ENCODE measurements around the gene TRIM43. TPM values are rescaled to one million over a fixed set of nuclear protein-coding genes. Genes with fewer than 3 reads are reported as not detected.
"Not testable (repeated sequence)": the region's sequence is repeated elsewhere in the genome, so short reads cannot be mapped to it uniquely, and the experiment has no call there.

TRIM43 gene
- total and polyA plus RNA-seq, 8 donors, result 0.25 TPM; not detected in 7

- peaks cover 0 to 9% (median 0%) of the 10 kb centered on the region in 3 donors for H3K27me3 ChIP-seq
- intact Hi-C loops (cut with DNase I; ENCODE audit: low total_unique reads), result no loop called here
- no peak for TF ChIP-seq POLR2A (IDR thresholded peaks at IDR 0.05)
- no peak overlapping the region for H3K27ac ChIP-seq
- H3K36me3 ChIP-seq, result no peaks in the 10 kb centered on the region
- no peaks in the 10 kb centered on the region for H3K9me3 ChIP-seq
- H3K4me1 ChIP-seq, result no peaks in the 10 kb centered on the region
- WGBS, 5 donors, result 80 to 86% (median 84%) methylated on average over 4 of the region's 4 CpGs
- DNase-seq, result no peak
- H3K4me3 ChIP-seq, result no peak overlapping the region
Observed at GRCh38 chr2:95574506-95574905, 17.3 kb upstream of the TRIM43 start.

- DNase-seq, result no peak
- Histone ChIP-seq H3K36me3 (no peaks in the 10 kb centered on the region), H3K9me3 (no peaks in the 10 kb centered on the region), H3K4me3 (no peak overlapping the region), H3K27me3 (peaks cover 0 to 1% (median 0%) of the 10 kb centered on the region in 3 donors), H3K4me1 (no peaks in the 10 kb centered on the region), H3K27ac (no peak overlapping the region)
- TF ChIP-seq EP300 (IDR thresholded peaks at IDR 0.05) (no peak), POLR2AphosphoS5 (IDR thresholded peaks at IDR 0.05) (no peak), POLR2A (IDR thresholded peaks at IDR 0.05) (no peak)
- TF ChIP-seq, protein P1, sequence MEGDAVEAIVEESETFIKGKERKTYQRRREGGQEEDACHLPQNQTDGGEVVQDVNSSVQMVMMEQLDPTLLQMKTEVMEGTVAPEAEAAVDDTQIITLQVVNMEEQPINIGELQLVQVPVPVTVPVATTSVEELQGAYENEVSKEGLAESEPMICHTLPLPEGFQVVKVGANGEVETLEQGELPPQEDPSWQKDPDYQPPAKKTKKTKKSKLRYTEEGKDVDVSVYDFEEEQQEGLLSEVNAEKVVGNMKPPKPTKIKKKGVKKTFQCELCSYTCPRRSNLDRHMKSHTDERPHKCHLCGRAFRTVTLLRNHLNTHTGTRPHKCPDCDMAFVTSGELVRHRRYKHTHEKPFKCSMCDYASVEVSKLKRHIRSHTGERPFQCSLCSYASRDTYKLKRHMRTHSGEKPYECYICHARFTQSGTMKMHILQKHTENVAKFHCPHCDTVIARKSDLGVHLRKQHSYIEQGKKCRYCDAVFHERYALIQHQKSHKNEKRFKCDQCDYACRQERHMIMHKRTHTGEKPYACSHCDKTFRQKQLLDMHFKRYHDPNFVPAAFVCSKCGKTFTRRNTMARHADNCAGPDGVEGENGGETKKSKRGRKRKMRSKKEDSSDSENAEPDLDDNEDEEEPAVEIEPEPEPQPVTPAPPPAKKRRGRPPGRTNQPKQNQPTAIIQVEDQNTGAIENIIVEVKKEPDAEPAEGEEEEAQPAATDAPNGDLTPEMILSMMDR (IDR thresholded peaks at IDR 0.05), result no peak
- intact Hi-C loops (cut with DNase I; ENCODE audit: low total_unique reads), result no loop called here
Observed at GRCh38 chr2:95575857-95576256, 15.9 kb upstream of the TRIM43 start.

- no peak for DNase-seq
- no peaks in the 10 kb centered on the region for H3K9me3 ChIP-seq
- 41 to 55% (median 53%) methylated on average over 1 of the region's 1 CpG for WGBS, 5 donors
- no peak for TF ChIP-seq EP300 (IDR thresholded peaks at IDR 0.05)
- TF ChIP-seq, protein P1 (IDR thresholded peaks at IDR 0.05), result no peak
- TF ChIP-seq POLR2A (IDR thresholded peaks at IDR 0.05), result no peak
- no peak for TF ChIP-seq POLR2AphosphoS5 (IDR thresholded peaks at IDR 0.05)
- no peaks in the 10 kb centered on the region for H3K27me3 ChIP-seq
- intact Hi-C loops (cut with DNase I; ENCODE audit: low total_unique reads), result no loop called here
- H3K36me3 ChIP-seq, result no peaks in the 10 kb centered on the region
- no peak overlapping the region for H3K4me3 ChIP-seq
- no peak overlapping the region for H3K27ac ChIP-seq
- no peaks in the 10 kb centered on the region for H3K4me1 ChIP-seq
Observed at GRCh38 chr2:95578539-95578938, 13.3 kb upstream of the TRIM43 start.

DNA sequence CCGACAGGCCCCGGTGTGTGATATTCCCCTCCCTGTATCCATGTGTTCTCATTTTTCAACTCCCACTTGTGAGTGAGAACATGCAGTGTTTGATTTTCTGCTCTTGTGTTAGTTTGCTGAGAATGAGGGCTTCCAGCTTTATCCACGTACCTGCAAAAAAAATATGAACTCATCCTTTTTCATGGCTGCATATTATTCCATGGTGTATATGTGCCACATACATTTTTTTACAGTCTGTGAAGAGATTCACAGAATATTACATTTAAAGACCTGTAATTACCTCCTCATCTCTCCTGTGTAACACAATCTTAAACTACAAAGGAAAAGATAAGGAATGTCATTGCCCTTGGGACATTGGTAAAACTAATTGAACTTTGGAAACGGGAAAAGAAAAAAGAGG lies 8.3 kb upstream of the TRIM43 start:
- DNase-seq; H3K27ac ChIP-seq; H3K36me3 ChIP-seq; intact Hi-C loops (cut with DNase I; ENCODE audit: low total_unique reads); H3K9me3 ChIP-seq; H3K27me3 ChIP-seq; H3K4me1 ChIP-seq; H3K4me3 ChIP-seq: not testable (repeated sequence)
- WGBS, 5 donors, result 87 to 95% (median 93%) methylated on average over 4 of the region's 4 CpGs

GRCh38 chr2:95584321-95584720 lies 7.5 kb upstream of the TRIM43 start:
- H3K9me3 ChIP-seq; H3K27ac ChIP-seq; H3K27me3 ChIP-seq; intact Hi-C loops (cut with DNase I; ENCODE audit: low total_unique reads); H3K4me1 ChIP-seq; H3K4me3 ChIP-seq; H3K36me3 ChIP-seq: not testable (repeated sequence)
- 28 to 71% (median 35%) methylated on average over 1 of the region's 1 CpG for WGBS, 5 donors
- DNase-seq, result peak in 1 of 2 donors; percentile 16

DNA sequence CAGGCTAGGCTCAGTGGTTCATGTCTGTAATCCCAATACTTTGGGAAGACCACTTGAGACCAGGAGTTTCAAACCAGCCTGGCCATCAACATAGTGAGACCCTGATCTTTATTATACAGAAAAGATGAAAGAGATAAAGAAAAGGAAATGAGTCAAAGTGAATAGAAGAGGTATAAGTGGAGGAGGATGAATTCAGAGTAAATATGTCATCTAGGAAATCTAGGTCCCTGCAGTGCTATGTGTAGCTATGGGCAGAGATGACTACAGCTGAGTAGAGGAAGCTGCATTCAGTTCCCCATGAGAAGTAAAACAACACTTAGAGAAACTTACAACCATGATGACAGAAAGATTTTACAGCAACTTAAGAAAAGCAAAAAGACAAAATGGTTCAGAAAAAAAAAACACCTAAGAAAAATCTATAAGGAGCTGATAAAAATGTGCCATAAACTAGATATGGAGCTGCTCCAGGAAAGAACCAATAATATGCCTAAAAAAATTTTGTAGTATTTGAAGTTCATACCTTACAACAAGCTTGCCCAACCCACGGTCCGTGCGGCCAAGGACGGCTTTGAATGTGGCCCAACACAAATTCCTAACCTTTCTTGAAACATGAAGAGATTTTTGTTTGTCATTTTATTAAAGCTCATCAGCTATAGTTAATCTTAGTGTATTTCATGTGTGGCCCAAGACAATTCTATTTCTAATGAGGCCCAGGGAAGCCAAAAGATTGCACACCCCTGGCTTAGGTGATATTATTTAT lies 1.8 kb upstream of the TRIM43 start:
- 85 to 90% (median 88%) methylated on average over 4 of the region's 4 CpGs for WGBS, 5 donors
- DNase-seq; H3K27ac ChIP-seq; H3K36me3 ChIP-seq; H3K27me3 ChIP-seq; H3K9me3 ChIP-seq; H3K4me3 ChIP-seq; intact Hi-C loops (cut with DNase I; ENCODE audit: low total_unique reads); H3K4me1 ChIP-seq: not testable (repeated sequence)

DNA sequence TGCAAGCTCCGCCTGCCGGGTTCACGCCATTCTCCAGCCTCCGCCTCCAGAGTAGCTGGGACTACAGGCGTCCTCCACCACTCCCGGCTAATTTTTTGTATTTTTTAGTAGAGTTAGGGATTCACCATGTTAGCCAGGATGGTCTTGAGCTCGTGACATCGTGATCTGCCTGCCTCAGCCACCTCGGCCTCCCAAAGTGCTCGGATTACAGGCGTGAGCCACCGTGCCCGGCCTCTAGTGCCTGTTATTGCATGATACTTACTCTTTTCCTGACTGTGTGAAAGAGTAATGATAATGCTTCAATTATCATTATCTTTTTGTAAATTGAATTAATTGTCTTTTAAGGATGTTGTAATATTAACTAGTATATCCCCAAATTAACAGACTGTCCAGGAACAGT lies 1.2 kb downstream of the TRIM43 start:
- H3K27me3 ChIP-seq; DNase-seq; intact Hi-C loops (cut with DNase I; ENCODE audit: low total_unique reads); H3K36me3 ChIP-seq; H3K9me3 ChIP-seq; H3K27ac ChIP-seq; H3K4me1 ChIP-seq; H3K4me3 ChIP-seq: not testable (repeated sequence)
- 92 to 94% (median 93%) methylated on average over 13 of the region's 13 CpGs for WGBS, 5 donors

DNA sequence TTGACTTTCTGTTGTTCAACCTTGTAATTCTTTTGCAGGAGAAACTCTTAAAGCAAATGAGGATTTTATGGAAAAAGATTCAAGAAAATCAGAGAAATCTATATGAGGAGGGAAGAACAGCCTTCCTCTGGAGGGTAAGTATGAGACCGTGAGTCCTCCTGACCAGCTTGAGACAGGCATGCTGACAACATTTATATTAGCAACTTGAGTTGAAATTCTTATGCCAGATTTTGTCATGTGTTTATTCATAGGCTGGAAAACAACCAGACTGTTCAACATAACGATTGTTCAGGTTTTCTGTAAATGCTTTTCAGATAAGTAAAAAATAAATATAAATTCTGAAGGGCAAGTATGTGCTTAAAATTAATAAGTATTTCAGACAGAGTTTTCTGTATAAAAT lies 3.2 kb downstream of the TRIM43 start:
- 29 to 46% (median 41%) methylated on average over 2 of the region's 2 CpGs for WGBS, 5 donors
- H3K36me3 ChIP-seq; H3K4me3 ChIP-seq; H3K27me3 ChIP-seq; intact Hi-C loops (cut with DNase I; ENCODE audit: low total_unique reads); H3K27ac ChIP-seq; H3K9me3 ChIP-seq; H3K4me1 ChIP-seq; DNase-seq: not testable (repeated sequence)

GRCh38 chr2:95601301-95601700 lies 9.5 kb downstream of the TRIM43 start:
- DNase-seq; H3K36me3 ChIP-seq; H3K27ac ChIP-seq; H3K4me1 ChIP-seq; H3K9me3 ChIP-seq; H3K4me3 ChIP-seq; intact Hi-C loops (cut with DNase I; ENCODE audit: low total_unique reads); H3K27me3 ChIP-seq: not testable (repeated sequence)
- no CpG with 5 or more reads among the region's 4 CpGs for WGBS, 5 donors

DNA sequence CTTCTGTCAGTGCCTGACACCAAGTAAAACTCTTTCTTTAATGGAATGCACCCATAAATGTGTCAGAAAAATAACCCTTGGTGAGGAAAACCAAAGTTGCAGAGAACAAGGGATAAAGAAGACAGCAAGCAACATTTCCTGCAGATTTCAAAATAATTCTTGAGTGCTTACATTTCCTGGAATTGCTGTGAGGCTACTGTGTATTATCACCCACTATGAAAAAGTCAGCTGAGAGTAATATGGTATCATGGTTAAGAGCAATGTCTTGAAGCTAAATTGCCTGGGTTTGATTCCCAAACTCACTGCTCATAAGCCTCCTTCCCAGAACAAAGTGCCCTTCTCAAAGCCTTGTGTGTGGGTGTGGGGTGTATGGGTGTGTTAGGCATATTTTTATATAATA lies 10.3 kb downstream of the TRIM43 start:
- H3K27me3 ChIP-seq; intact Hi-C loops (cut with DNase I; ENCODE audit: low total_unique reads); H3K27ac ChIP-seq; H3K4me1 ChIP-seq; DNase-seq; H3K9me3 ChIP-seq; H3K36me3 ChIP-seq; H3K4me3 ChIP-seq: not testable (repeated sequence)

Measured in stomach (tissue), 9 donors.